Urothelium cell line (cell line): ENCODE results near the gene UPF3B.
"Not testable (repeated sequence)": the region's sequence is repeated elsewhere in the genome, so short reads cannot be mapped to it uniquely, and the experiment has no call there.

Experiments
- DNase-seq: peaks from one replicate; pipeline ENCODE4 v3.0.0; 2011; ENCODE audit warnings: low spot score, mixed read lengths
- FAIRE-seq: peaks from 2 replicates; lab custom pipeline; 2011; peaks lifted over from hg19 to GRCh38; lab: Jason Lieb, UNC

UPF3B gene

DNA sequence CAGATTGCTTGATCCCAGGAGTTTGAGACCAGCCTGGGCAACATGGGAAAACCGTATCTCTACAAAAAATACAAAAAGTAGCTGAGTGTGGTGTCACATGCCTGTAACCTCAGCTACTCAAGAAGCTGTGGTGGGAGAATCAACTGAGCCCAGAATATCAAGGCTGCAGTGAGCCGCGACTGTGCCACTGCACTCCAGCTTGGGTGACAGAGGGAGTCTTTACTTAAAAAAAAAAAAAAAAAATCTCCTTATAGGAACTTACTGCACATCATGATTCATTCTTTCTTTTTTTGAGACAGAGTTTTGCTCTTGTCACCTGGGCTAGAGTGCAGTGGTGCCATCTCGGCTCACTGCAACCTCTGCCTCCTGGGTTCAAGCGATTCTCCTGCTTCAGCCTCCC, 24.3 kb downstream of the UPF3B start:
- DNase-seq, result no peak
- FAIRE-seq, result no peak

- DNase-seq (no peak), FAIRE-seq (no peak)
These were observed 26.3 kb downstream of the UPF3B start for GRCh38 chrX:119826399-119826959.

GRCh38 chrX:119824221-119824620, 28.5 kb downstream of the UPF3B start:
- FAIRE-seq, DNase-seq: not testable (repeated sequence)

DNA sequence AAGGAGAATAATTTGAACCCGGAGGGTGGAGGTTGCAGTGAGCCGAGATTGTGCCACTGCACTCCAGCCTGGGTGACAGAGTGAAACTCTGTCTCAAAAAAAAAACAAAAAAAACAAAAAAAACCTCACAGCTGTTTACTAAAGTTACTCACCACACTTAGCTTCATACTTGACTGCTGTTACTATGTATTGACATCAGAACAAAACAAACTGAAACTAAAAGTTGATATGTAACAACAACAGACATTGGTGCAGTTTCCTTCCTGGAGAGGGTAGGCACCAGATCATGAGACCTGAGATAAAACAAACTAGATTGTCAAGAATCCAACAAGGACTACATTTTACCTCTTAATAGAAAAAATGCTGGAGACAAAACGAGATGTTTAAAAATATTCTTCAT, 31.1 kb downstream of the UPF3B start:
- not testable (repeated sequence) for DNase-seq, FAIRE-seq

DNA sequence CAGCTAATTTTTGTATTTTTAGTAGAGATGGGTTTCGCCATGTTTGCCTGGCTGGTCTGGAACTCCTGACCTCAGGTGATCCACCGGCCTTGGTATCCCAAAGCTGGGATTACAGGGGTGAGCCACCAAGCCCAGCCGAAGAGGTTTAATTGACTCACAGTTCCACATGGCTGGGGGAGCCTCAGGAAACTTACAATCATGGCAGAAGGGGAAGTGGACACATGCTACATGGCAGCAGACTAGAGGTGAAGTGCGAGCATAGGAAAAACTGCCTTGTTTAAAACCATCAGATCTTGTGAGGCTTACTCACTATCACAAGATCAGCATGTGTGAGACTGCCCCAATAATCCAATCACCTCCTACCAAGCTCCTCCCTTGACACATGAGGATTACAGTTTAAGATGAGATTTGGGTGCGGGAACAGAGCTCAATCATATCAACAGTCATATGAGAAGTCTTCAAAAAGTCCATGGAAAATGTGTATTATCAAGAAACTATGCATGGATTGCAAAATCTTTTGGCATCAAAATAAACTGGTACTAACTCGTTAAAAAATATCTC, 35.6 kb downstream of the UPF3B start:
- no peak for FAIRE-seq
- DNase-seq, result no peak

- DNase-seq (no peak), FAIRE-seq (no peak)
These were observed 36.5 kb downstream of the UPF3B start for GRCh38 chrX:119816300-119816699.

DNA sequence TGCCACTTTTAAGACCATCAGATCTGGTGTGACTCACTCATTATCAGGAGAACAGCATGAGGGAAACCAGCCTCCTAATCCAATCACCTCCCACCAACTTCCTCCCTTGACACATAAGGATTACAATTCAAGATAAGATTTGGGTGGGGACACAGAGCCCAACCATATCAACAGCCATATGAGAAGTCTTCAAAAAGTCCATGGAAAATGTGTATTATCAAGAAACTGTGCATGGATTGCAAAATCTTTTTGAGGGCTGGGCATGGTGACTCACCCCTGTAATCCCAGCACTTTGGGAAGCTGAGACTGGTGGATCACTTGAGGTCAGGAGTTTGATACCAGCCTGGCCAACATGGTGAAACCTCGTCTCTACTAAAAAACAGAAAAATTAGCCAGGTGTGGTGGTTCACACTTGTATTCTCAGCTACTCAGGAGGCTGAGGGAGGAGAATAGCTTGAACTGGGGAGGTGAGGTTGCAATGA, 43.5 kb downstream of the UPF3B start:
- FAIRE-seq (no peak), DNase-seq (no peak)

GRCh38 chrX:119808461-119808860, 44.3 kb downstream of the UPF3B start:
- DNase-seq, FAIRE-seq: not testable (repeated sequence)

GRCh38 chrX:119802546-119802945, 50.2 kb downstream of the UPF3B start:
- FAIRE-seq (no peak), DNase-seq (no peak)

GRCh38 chrX:119801253-119802221, 51.2 kb downstream of the UPF3B start:
- FAIRE-seq, result no peak
- DNase-seq, result no peak

DNA sequence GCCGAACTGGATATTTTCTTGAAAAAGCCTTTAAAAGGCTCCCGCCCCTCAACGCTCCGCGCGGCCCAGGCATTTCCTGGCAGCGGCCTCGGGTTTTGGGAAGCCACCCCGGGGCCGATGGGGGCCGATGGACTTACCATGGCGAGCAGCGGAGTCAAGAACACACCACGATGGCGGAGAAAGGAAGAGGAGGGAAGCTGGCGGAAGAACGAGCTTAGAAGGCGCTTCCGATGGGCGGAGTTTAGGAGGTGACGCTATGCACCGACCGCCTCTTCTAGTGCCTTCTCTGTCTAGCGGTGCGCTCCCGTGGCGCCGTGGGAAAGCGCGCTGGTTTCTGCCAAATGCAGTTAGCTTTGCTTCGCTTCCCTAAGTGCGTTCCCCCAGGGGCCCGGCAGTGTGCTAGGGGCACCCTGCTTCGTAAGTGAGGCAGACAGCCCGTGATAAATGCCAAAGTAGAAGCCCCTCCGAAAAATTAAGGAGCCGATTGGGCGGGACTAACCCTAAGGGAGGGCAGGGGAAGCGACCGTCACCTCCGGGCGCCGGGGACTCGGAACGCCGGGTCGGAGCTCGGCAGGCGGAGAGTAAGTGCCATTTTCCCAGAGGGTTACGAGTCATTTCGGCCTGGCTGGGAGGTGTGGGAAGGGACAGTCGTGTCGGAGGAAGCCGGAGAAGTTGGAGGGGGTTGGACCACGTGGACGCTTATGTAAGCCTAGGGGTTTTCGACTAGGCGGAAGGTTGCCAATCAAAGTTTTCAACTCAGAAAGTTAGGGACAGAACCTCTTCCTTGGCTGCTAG, 61.1 kb downstream of the UPF3B start, which contains the start of gene RPL39:
Gene RPL39 (minus strand): TSS at position 194 of the 795 bp plus-strand sequence. CDS start 54 bp downstream, at position 140.
- DNase-seq, result peak; percentile 62
- FAIRE-seq, result no peak

- FAIRE-seq, result no peak
These were observed 61.8 kb downstream of the UPF3B start for GRCh38 chrX:119790977-119791436.

DNA sequence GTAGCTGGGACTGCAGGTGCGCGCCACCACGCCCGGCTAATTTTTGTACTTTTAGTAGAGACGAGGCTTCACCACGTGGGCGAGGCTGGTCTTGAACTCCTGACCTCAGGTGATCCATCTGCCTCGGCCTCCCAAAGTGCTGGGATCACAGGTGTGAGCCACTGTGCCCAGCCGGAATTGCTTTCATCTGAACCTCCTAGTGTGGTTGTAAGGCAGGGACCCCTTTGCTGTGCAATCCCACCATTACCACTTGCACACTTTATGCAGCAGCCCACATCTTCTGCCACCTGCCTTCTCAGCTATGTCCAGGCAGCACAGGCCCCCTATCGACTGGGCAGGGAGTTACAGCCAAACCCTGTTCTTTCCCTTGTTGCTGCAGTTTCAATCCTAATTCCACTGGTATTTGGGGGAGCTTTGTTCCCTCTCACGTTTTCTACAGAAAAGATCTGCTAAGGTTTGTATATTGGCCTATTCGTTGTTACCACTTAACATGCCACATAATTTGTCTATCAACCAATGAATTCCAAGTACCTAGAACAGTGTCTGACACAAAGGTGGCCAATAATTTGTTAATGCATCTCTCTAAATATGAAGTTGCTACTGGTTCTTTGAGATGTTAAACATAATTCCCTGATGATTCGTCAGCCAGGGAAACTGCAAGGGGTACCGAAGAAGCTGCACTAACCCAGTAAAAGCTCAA, 67.9 kb downstream of the UPF3B start:
- no peak for FAIRE-seq
- DNase-seq, result peak; percentile 14

More at GRCh38 chrX:119790977-119791436, 61.8 kb downstream of the UPF3B start:
- peak; percentile 11 for DNase-seq
